ENCODE data around the gene ADAR. TPM values are rescaled to one million over a fixed set of nuclear protein-coding genes. Genes with fewer than 3 reads are reported as not detected.

Gene ADAR
- total and polyA plus RNA-seq, 2 of the 8 experiments (the other 6 are each of a cell fraction or from before 2014, with no cell fraction given) = 125 to 242 TPM

DNA sequence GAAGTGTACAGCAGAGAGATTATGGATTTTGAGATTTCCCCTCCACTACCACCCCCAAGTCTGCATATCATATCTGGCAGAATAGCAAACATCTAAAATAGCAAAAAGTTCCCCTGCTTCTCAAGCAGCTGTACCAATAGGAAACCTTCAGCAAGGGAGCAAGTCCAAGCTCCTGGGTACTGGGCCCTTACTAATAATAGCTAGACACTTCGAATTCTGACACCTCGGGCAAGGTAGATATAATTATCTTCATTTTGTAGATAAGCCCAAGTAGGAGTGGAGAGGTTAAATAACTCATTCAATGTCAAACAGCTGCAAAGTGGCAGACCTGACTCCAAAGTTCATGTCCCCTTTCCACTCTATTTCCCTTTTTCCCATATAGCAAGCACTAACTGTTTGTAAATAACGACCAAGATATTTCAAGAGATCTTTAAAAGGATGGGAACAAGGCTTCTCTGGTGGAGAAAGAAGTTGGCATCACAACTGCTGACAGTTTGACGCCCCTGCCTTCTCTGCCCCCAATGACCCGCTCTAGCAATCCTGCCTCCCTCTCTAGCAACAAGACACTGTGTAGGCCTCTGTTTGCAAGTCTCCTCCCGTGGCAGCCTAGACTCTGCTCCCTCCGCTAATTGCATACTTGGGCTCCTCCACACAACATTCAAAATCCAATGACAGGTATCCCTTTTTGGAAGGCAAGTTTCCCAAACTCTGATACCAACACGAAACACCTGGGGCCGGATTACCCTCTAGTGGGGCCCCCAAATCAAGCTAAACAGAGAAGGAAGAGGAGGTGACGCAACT, 18.7 kb upstream of the ADAR start:
- Histone ChIP-seq H3K79me1 (ENCODE audit: low read depth, low read length) (peaks cover 18% of the 10 kb centered on the region), H3K27ac (ENCODE audit: low read depth, low read length) (peak overlapping the region; percentile 81; the same call in 1 of the 2 replicates), H3K4ac (replicated peaks; ENCODE audit: insufficient read length, low read depth, low read length) (no peak overlapping the region), H3K36me3 (ENCODE audit: control insufficient read depth in 2 of 4, insufficient read depth in 4 of 4, low read length in 3 of 4) (peaks cover 0 to 4% (median 0%) of the 10 kb centered on the region in 4 experiments; a peak in 2 of 8 replicates), H3K23me2 (ENCODE audit: low read depth, low read length) (peaks cover 9% of the 10 kb centered on the region), H2AFZ (ENCODE audit: low read length) (no peak overlapping the region), H3K9me3 (ENCODE audit: insufficient read depth in 2 of 2, low read depth in 1 of 2, low read length in 1 of 2) (peaks cover 0 to 6% of the 10 kb centered on the region in 2 experiments; a peak in 1 of 4 replicates), H2BK5ac (ENCODE audit: low read depth, low read length) (peak overlapping the region; percentile 77; the same call in 1 of the 2 replicates), H4K20me1 (replicated peaks in 1 of 2; ENCODE audit: control insufficient read depth in 1 of 2, insufficient read depth in 2 of 2, low read length in 2 of 2) (peaks cover 6 to 10% of the 10 kb centered on the region in 2 experiments), H4K91ac (replicated peaks; ENCODE audit: insufficient read length, low read length) (peak overlapping the region; percentile 50), H3K23ac (ENCODE audit: insufficient read length) (no peak overlapping the region), H3K56ac (replicated peaks; ENCODE audit: insufficient read length, low read depth, low read length) (peak overlapping the region; percentile 84), H2BK12ac (ENCODE audit: low read depth, low read length) (no peak overlapping the region; the same call in 1 of the 2 replicates), H3K27me3 (replicated peaks in 1 of 4; ENCODE audit: control insufficient read depth in 3 of 4, extremely low read depth in 1 of 4, insufficient read depth in 3 of 4, low read length in 3 of 4) (no peaks in the 10 kb centered on the region), H3K14ac (ENCODE audit: insufficient read length) (no peak overlapping the region), H3K9ac (replicated peaks in 1 of 4; ENCODE audit: extremely low read depth in 1 of 4, low read depth in 3 of 4, low read length in 3 of 4) (peak overlapping the region; percentile 65 to 89 (median 86); a peak in 6 of 7 replicates), H3K4me2 (ENCODE audit: insufficient read depth in 1 of 2, low read depth in 2 of 2, low read length in 2 of 2) (peak overlapping the region; percentile 74 to 76), H3K18ac (ENCODE audit: extremely low read depth, low read length) (no peak overlapping the region), H2AK5ac (ENCODE audit: low read depth, low read length) (peak overlapping the region; percentile 4; the same call in 1 of the 2 replicates), H2BK20ac (ENCODE audit: low read length) (no peak overlapping the region), H3K79me2 (ENCODE audit: control insufficient read depth in 1 of 2, insufficient read depth in 2 of 2, low read length in 2 of 2) (peaks cover 33 to 60% of the 10 kb centered on the region in 2 experiments), H4K8ac (ENCODE audit: extremely low read depth, insufficient read depth, low read length) (peak overlapping the region; percentile 95; the same call in 1 of the 2 replicates), H3K4me1 (replicated peaks in 1 of 4; ENCODE audit: control insufficient read depth in 3 of 4, insufficient read depth in 4 of 4, low read length in 3 of 4) (peaks cover 0 to 8% (median 2%) of the 10 kb centered on the region in 4 experiments; a peak in 3 of 7 replicates), H2BK15ac (ENCODE audit: low read length) (no peak overlapping the region), H4K5ac (ENCODE audit: insufficient read length, low read depth, low read length) (no peak overlapping the region), H3K4me3 (ENCODE audit: extremely low read depth in 1 of 4, insufficient read depth in 2 of 4, low read depth in 3 of 4, low read length in 4 of 4) (peak overlapping the region; percentile 66 to 93 (median 90)), H2BK120ac (replicated peaks; ENCODE audit: low read depth, low read length) (no peak overlapping the region)
- no peak for FAIRE-seq
- POLR2A ChIA-PET (ENCODE audit: partially characterized antibody) = interaction anchor here (0.5 to 9.6 kb wide), 9 partner anchors 10 to 1490 kb away, joined by 3 to 111 read pairs (median 3); partner anchors contain the start of gene ADAR
- 39% methylated on average over 10 of the region's 10 CpGs; no CpG with 5 or more reads in 1 of the 2 experiments for WGBS, 2 experiments (ENCODE audit: extremely low coverage in 1 of 2, insufficient coverage in 1 of 2, insufficient read length in 1 of 2, insufficient replicate concordance in 2 of 2, low coverage in 1 of 2, low lambda C conversion rate in 2 of 2, missing lambda C conversion rate in 1 of 2)
- TF ChIP-seq, protein P1, sequence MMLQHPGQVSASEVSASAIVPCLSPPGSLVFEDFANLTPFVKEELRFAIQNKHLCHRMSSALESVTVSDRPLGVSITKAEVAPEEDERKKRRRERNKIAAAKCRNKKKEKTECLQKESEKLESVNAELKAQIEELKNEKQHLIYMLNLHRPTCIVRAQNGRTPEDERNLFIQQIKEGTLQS (IDR thresholded peaks at IDR 0.05; ENCODE audit: insufficient read depth, low read depth, low read length) = 0 out of 2 replicates have a peak, but pooled peaks have one; percentile 31
- TF ChIP-seq EZH2 (IDR thresholded peaks at IDR 0.05; ENCODE audit: low read depth, low read length, severe bottlenecking) (no peak), CBX5 (IDR thresholded peaks at IDR 0.05; ENCODE audit: low read depth, low read length) (no peak), TEAD4 (IDR thresholded peaks at IDR 0.05; ENCODE audit: low read depth, low read length) (no peak), CHD2 (IDR thresholded peaks at IDR 0.05; ENCODE audit: low read length) (no peak), POLR2AphosphoS5 (IDR thresholded peaks at IDR 0.05; ENCODE audit: low read depth, low read length) (no peak)
- no peak for DNase-seq (ENCODE audit: low read depth in 1 of 2, low spot score in 2 of 2)
- CTCF ChIA-PET (ENCODE audit: partially characterized antibody) = interaction anchor here (0.6 to 2.2 kb wide), 6 partner anchors 11 to 54 kb away, joined by 3 to 8 read pairs (median 4); no protein-coding TSS in a partner anchor
